K562 (cell line): Measurements from ENCODE around the gene POGLUT2.

ENCODE experiments used
- ATF4 ChIP-seq: fragments of 450-650 bp; formaldehyde crosslinking; IDR thresholded peaks from 2 replicates; pipeline ENCODE4 v1.4.0; 2022; ENCODE audit warnings: mild to moderate bottlenecking, moderate library complexity
- CCNT2 ChIP-seq: IDR thresholded peaks from 2 replicates; pipeline ENCODE4 v1.6.1; 2011; ENCODE audit warnings: borderline replicate concordance, low read depth, mild to moderate bottlenecking, moderate library complexity, mixed read lengths, low read length; ENCODE audit not compliant: insufficient read length; ENCODE audit errors: extremely low read depth
- CTCF ChIP-seq, 3 experiments: IDR thresholded peaks in 2 of 3; conservative IDR thresholded peaks in 1 of 3; 2 replicates each; pipeline ENCODE4 v1.5.1; 2011 to 2012; ENCODE audit warnings: low read length in 3 of 3, mild to moderate bottlenecking in 3 of 3, control low read depth in 2 of 3, improper control_type of control experiment in 1 of 3, inconsistent platforms in 1 of 3, low read depth in 1 of 3, mixed read lengths in 1 of 3, moderate library complexity in 1 of 3; ENCODE audit not compliant: insufficient read depth in 2 of 3
- MTF1 ChIP-seq: fragments of 250-450 bp; sonication (Bioruptor Pico); IDR thresholded peaks from 2 replicates; pipeline ENCODE4 v1.9.0; 2021; ENCODE audit warnings: moderate library complexity, mild to moderate bottlenecking, inconsistent platforms, borderline replicate concordance
- NR4A1 ChIP-seq, 2 experiments: fragments of 250-450 bp in 1 of 2; fragments of 450-650 bp in 1 of 2; sonication (Bioruptor Pico) in 1 of 2; IDR thresholded peaks; 2 replicates each; pipeline versions ENCODE4 v1.4.0 to v1.6.1; 2016 to 2020; ENCODE audit warnings: mild to moderate bottlenecking in 2 of 2, missing compliant biosample characterization in 1 of 2, missing genetic modification characterization in 1 of 2, moderate library complexity in 1 of 2
- ZNF609 ChIP-seq: sonication (generic); formaldehyde crosslinking; IDR thresholded peaks from 2 replicates; pipeline ENCODE4 v1.8.1; 2023; ENCODE audit warnings: missing genetic modification reagents, mild to moderate bottlenecking, borderline replicate concordance

- no peak for TF ChIP-seq CCNT2
- no peak for TF ChIP-seq NR4A1 (CRISPR knock-in tag; IDR thresholded peaks at IDR 0.05)
- no peak for TF ChIP-seq NR4A1 (tag; IDR thresholded peaks at IDR 0.05)
- TF ChIP-seq CTCF (IDR thresholded peaks at IDR 0.05 in 2 of 3, conservative IDR thresholded peaks at IDR 0.05 in 1 of 3; ENCODE audit: insufficient read depth in 2 of 3, low read depth in 1 of 3, low read length in 3 of 3) = no peak
- TF ChIP-seq ATF4 (CRISPR knock-in tag) = no peak
- no peak for TF ChIP-seq ZNF609 (CRISPR knock-in tag)
- no peak for TF ChIP-seq MTF1
Measured at GRCh38 chr13:102825921-102826706, 27.3 kb upstream of the POGLUT2 start.
